Loucy (cell line): ENCODE data around the gene GAPDH.
"Not testable (repeated sequence)": the region's sequence is repeated elsewhere in the genome, so short reads cannot be mapped to it uniquely, and the experiment has no call there.

Experiments used
- EZH2phosphoT487 ChIP-seq: fragments of 200-600 bp; IDR thresholded peaks from 2 replicates; pipeline ENCODE4 v1.6.1; 2018; ENCODE audit warnings: antibody characterized with exemption, mild to moderate bottlenecking, moderate library complexity, borderline replicate concordance
- TF ChIP-seq, protein P1 (sequence below): fragments of 200-600 bp; sonication (generic); conservative IDR thresholded peaks from 2 replicates; pipeline ENCODE4 v1.5.1; 2014; ENCODE audit warnings: mild to moderate bottlenecking, antibody characterized with exemption, low read length

- TF ChIP-seq, protein P1, sequence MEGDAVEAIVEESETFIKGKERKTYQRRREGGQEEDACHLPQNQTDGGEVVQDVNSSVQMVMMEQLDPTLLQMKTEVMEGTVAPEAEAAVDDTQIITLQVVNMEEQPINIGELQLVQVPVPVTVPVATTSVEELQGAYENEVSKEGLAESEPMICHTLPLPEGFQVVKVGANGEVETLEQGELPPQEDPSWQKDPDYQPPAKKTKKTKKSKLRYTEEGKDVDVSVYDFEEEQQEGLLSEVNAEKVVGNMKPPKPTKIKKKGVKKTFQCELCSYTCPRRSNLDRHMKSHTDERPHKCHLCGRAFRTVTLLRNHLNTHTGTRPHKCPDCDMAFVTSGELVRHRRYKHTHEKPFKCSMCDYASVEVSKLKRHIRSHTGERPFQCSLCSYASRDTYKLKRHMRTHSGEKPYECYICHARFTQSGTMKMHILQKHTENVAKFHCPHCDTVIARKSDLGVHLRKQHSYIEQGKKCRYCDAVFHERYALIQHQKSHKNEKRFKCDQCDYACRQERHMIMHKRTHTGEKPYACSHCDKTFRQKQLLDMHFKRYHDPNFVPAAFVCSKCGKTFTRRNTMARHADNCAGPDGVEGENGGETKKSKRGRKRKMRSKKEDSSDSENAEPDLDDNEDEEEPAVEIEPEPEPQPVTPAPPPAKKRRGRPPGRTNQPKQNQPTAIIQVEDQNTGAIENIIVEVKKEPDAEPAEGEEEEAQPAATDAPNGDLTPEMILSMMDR = not testable (repeated sequence)
- TF ChIP-seq EZH2phosphoT487 = not testable (repeated sequence)
Measured at GRCh38 chr12:6586569-6586968, 52.3 kb downstream of the GAPDH start.
